Calu3 (cell line): ENCODE data around the gene RGS18. TPM values are rescaled to one million over a fixed set of nuclear protein-coding genes. Genes with fewer than 3 reads are reported as not detected.

Experiments
- BruUV-seq: library from RNA; stranded (reverse); fragments of 400-500 nt; replicated peaks from 2 replicates; lab custom pipeline; 2021; lab: Mats Ljungman, UMichigan
- CTCF ChIA-PET: fragments of 300-600 bp; sonication (Branson Sonifier 250); formaldehyde crosslinking; loops from one replicate; lab custom pipeline; 2022; ENCODE audit warnings: antibody characterized with exemption; lab: Charles Lee
- DNase-seq: peaks from one replicate; pipeline ENCODE4 v3.0.0; 2022
- H3K27ac Mint-ChIP-seq: one replicate; pipeline ENCODE4 v1.8.0; 2022; ENCODE audit warnings: mixed read lengths; ENCODE audit not compliant: unreplicated experiment
- H3K27me3 Mint-ChIP-seq: one replicate; pipeline ENCODE4 v1.8.0; 2022; ENCODE audit warnings: mixed read lengths; ENCODE audit not compliant: unreplicated experiment
- H3K36me3 Mint-ChIP-seq: one replicate; pipeline ENCODE4 v1.8.0; 2022; ENCODE audit warnings: mild to moderate bottlenecking, moderate library complexity, mixed read lengths; ENCODE audit not compliant: insufficient read depth, unreplicated experiment
- H3K4me1 Mint-ChIP-seq: one replicate; pipeline ENCODE4 v1.8.0; 2022; ENCODE audit warnings: mild to moderate bottlenecking, low read depth, mixed read lengths; ENCODE audit not compliant: unreplicated experiment
- H3K4me3 Mint-ChIP-seq: one replicate; pipeline ENCODE4 v1.8.0; 2022; ENCODE audit warnings: mild to moderate bottlenecking, low read depth, moderate library complexity, mixed read lengths; ENCODE audit not compliant: unreplicated experiment
- H3K9me3 Mint-ChIP-seq: one replicate; pipeline ENCODE4 v1.8.0; 2022; ENCODE audit warnings: low read depth, mixed read lengths; ENCODE audit not compliant: unreplicated experiment
- intact Hi-C: fragments of 100-400 bp; cut with micrococcal nuclease; formaldehyde crosslinking; loops from one replicate; pipeline ENCODE4 v1.10.0; 2022; ENCODE audit not compliant: unreplicated experiment
- total RNA-seq: library from RNA; stranded (reverse); gene quantifications from 2 replicates; pipeline ENCODE4 v1.2.3, GENCODE V29; 2022
- TF ChIP-seq, protein P1 (sequence below): fragments of 200-600 bp; IDR thresholded peaks from one replicate; pipeline ENCODE4 v1.8.0; 2022; ENCODE audit warnings: antibody characterized with exemption; ENCODE audit not compliant: unreplicated experiment

Gene RGS18
- total RNA-seq, 1 experiment from 2014 or later, result not detected

DNA sequence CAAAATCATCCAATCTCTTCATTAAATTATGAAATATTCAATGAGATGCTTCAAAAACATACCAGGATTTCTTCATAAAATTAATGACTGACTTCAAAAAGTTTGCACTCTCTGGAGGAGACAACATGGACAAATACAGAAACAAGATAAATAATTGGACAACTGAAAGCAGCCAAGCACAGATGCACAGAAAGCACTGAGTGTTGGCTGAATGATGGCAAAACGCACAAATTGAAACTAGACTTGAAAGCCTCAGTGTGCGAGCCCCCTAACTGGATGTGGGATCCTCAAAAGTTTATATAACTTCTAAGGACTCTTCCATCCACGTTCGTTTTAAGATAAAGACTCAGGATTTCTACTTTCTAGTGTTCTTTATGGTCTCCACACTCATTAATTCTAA is 27.9 kb downstream of the RGS18 start:
- no TSS peak for BruUV-seq
- intact Hi-C loops, result no loop called here
- TF ChIP-seq, protein P1, sequence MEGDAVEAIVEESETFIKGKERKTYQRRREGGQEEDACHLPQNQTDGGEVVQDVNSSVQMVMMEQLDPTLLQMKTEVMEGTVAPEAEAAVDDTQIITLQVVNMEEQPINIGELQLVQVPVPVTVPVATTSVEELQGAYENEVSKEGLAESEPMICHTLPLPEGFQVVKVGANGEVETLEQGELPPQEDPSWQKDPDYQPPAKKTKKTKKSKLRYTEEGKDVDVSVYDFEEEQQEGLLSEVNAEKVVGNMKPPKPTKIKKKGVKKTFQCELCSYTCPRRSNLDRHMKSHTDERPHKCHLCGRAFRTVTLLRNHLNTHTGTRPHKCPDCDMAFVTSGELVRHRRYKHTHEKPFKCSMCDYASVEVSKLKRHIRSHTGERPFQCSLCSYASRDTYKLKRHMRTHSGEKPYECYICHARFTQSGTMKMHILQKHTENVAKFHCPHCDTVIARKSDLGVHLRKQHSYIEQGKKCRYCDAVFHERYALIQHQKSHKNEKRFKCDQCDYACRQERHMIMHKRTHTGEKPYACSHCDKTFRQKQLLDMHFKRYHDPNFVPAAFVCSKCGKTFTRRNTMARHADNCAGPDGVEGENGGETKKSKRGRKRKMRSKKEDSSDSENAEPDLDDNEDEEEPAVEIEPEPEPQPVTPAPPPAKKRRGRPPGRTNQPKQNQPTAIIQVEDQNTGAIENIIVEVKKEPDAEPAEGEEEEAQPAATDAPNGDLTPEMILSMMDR, result no peak
- no peaks in the 10 kb centered on the region for H3K27me3 Mint-ChIP-seq
- no peak overlapping the region for H3K27ac Mint-ChIP-seq
- no peak overlapping the region for H3K4me3 Mint-ChIP-seq
- H3K4me1 Mint-ChIP-seq, result no peaks in the 10 kb centered on the region
- DNase-seq, result no peak
- CTCF ChIA-PET, result interaction anchor here (0.6 kb wide), 1 partner anchor 96 kb away, joined by 5 read pairs; no protein-coding TSS in a partner anchor
- no peaks in the 10 kb centered on the region for H3K36me3 Mint-ChIP-seq
- H3K9me3 Mint-ChIP-seq, result no peaks in the 10 kb centered on the region

DNA sequence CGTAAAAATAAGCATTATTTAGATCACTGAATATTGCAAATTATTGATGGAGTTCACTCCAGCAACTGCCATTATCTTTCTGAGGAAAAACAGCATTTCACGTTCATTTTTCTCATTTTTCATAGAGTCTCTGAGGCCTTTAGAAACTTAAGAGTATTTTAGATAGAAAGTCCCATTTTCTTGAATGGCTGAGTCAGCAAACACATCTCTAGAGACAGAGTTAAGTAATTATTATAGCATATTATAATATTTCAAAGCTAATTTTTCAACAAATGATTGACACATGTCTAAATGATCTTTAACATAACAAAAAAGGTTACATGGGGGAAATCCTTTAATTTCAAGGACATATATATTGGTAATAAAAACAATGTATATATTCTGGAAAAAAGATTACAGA is 31.8 kb downstream of the RGS18 start:
- BruUV-seq, result no TSS peak
- Mint-ChIP-seq H3K27ac (no peak overlapping the region), H3K36me3 (no peaks in the 10 kb centered on the region), H3K4me3 (no peak overlapping the region), H3K9me3 (no peaks in the 10 kb centered on the region), H3K4me1 (no peaks in the 10 kb centered on the region), H3K27me3 (no peaks in the 10 kb centered on the region)
- intact Hi-C loops, result no loop called here
- TF ChIP-seq, protein P1, result no peak
- DNase-seq, result no peak
- CTCF ChIA-PET, result no interaction called here

DNA sequence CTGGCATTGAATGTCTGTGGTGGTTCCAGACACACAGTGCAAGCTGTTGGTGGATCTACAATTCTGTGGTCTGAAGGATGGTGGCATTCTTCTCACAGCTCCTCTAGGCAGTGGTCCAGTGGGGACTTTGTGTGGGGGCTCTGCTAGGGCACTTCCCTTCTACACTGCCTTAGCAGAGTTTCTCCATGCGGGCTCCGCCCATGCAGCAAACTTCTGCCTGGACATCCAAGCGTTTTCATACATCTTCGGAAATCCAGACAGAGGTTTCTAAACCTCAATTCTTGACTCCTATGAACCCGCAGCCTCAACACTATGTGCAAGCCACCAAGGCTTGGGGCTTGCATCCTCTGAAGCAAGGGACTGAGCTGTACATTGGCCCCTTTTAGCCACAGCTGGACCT is 43.0 kb downstream of the RGS18 start:
- CTCF ChIA-PET, result no interaction called here
- BruUV-seq, result no TSS peak
- H3K4me1 Mint-ChIP-seq, result no peaks in the 10 kb centered on the region
- no peak for DNase-seq
- TF ChIP-seq, protein P1, result no peak
- no peak overlapping the region for H3K27ac Mint-ChIP-seq
- no peaks in the 10 kb centered on the region for H3K27me3 Mint-ChIP-seq
- intact Hi-C loops, result no loop called here
- peaks cover 9% of the 10 kb centered on the region for H3K9me3 Mint-ChIP-seq
- no peak overlapping the region for H3K4me3 Mint-ChIP-seq
- no peaks in the 10 kb centered on the region for H3K36me3 Mint-ChIP-seq

DNA sequence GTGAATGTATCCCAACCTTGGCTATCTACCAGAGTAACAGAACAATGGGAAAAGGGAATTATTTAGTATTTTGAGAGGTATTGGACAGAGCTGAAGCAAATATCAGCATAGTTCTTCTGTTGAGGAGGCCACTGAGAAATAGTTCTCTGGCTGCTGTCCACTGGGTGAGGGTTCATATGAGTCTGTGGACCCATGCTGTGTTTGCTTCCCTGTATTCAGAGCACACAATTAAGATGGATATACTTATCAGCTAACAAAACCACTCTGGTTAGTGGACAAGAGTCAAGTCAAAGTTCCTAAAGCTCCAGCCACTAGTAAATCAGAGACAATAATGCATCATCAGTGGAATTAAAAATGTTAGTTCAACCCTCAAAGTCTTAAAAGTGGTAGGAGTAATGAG is 66.1 kb downstream of the RGS18 start:
- no peaks in the 10 kb centered on the region for H3K36me3 Mint-ChIP-seq
- H3K4me1 Mint-ChIP-seq, result peaks cover 10% of the 10 kb centered on the region
- intact Hi-C loops, result no loop called here
- H3K27me3 Mint-ChIP-seq, result no peaks in the 10 kb centered on the region
- H3K27ac Mint-ChIP-seq, result no peak overlapping the region
- DNase-seq, result no peak
- TF ChIP-seq, protein P1, result no peak
- CTCF ChIA-PET, result no interaction called here
- no TSS peak for BruUV-seq
- H3K4me3 Mint-ChIP-seq, result no peak overlapping the region
- peaks cover 9% of the 10 kb centered on the region for H3K9me3 Mint-ChIP-seq
